Astrocyte (in vitro differentiated cells and primary cell): ENCODE results near the gene ADARB2. TPM values are rescaled to one million over a fixed set of nuclear protein-coding genes. Genes with fewer than 3 reads are reported as not detected.
A peak's percentile ranks its signal among the peaks of the same experiment; 100 is the strongest.

ENCODE experiments used
- DNase-seq: peaks from one replicate; pipeline ENCODE4 v3.0.0-alpha.2; 2010; ENCODE audit warnings: low read depth
- FAIRE-seq: peaks from 2 replicates; lab custom pipeline; 2011; peaks lifted over from hg19 to GRCh38; lab: Jason Lieb, UNC
- H2AFZ ChIP-seq: 2 replicates; pipeline ENCODE4 v1.6.0; 2012; ENCODE audit warnings: low read depth, low read length, inconsistent platforms
- H3K27ac ChIP-seq: 2 replicates; pipeline ENCODE4 v1.5.1; 2011; ENCODE audit warnings: low read depth, low read length, inconsistent platforms
- H3K27me3 ChIP-seq: 2 replicates; pipeline ENCODE4 v1.6.0; 2011; ENCODE audit warnings: low read length, inconsistent platforms; ENCODE audit not compliant: insufficient read depth
- H3K36me3 ChIP-seq: 2 replicates; pipeline ENCODE4 v1.5.1; 2011; ENCODE audit warnings: low read length, inconsistent platforms; ENCODE audit not compliant: insufficient read depth
- H3K4me1 ChIP-seq: 2 replicates; pipeline ENCODE4 v1.5.1; 2011; ENCODE audit warnings: low read length, inconsistent platforms; ENCODE audit not compliant: insufficient read depth
- H3K4me2 ChIP-seq: 2 replicates; pipeline ENCODE4 v1.6.0; 2012; ENCODE audit warnings: low read length, inconsistent platforms
- H3K4me3 ChIP-seq: 2 replicates; pipeline ENCODE4 v1.5.1; 2011; ENCODE audit warnings: low read depth, mild to moderate bottlenecking, low read length, inconsistent platforms; ENCODE audit not compliant: insufficient read depth
- H3K79me2 ChIP-seq: 2 replicates; pipeline ENCODE4 v1.6.0; 2012; ENCODE audit warnings: mild to moderate bottlenecking, low read length, inconsistent platforms; ENCODE audit not compliant: insufficient read depth
- H3K9ac ChIP-seq: 2 replicates; pipeline ENCODE4 v1.6.0; 2012; ENCODE audit warnings: mild to moderate bottlenecking, low read length, inconsistent platforms
- H3K9me3 ChIP-seq: 2 replicates; pipeline ENCODE4 v1.5.1; 2012; ENCODE audit warnings: low read depth, mild to moderate bottlenecking, low read length, inconsistent platforms; ENCODE audit not compliant: insufficient read depth
- H4K20me1 ChIP-seq: 2 replicates; pipeline ENCODE4 v1.6.0; 2012; ENCODE audit warnings: low read length, inconsistent platforms; ENCODE audit not compliant: insufficient read depth
- H3K27ac Mint-ChIP-seq: one replicate; pipeline ENCODE4 v1.8.0; 2021; ENCODE audit warnings: mild to moderate bottlenecking, mixed read lengths; ENCODE audit not compliant: unreplicated experiment
- H3K27me3 Mint-ChIP-seq: one replicate; pipeline ENCODE4 v1.8.0; 2021; ENCODE audit warnings: low read depth, mixed read lengths; ENCODE audit not compliant: unreplicated experiment
- H3K36me3 Mint-ChIP-seq: one replicate; pipeline ENCODE4 v1.8.0; 2021; ENCODE audit warnings: low read depth, mixed read lengths; ENCODE audit not compliant: unreplicated experiment
- H3K4me1 Mint-ChIP-seq: one replicate; pipeline ENCODE4 v1.8.0; 2021; ENCODE audit warnings: low read depth, mixed read lengths; ENCODE audit not compliant: unreplicated experiment
- H3K4me3 Mint-ChIP-seq: one replicate; pipeline ENCODE4 v1.8.0; 2021; ENCODE audit warnings: mild to moderate bottlenecking, moderate library complexity, mixed read lengths; ENCODE audit not compliant: unreplicated experiment
- H3K9me3 Mint-ChIP-seq: one replicate; pipeline ENCODE4 v1.8.0; 2021; ENCODE audit warnings: mild to moderate bottlenecking, mixed read lengths; ENCODE audit not compliant: unreplicated experiment
- CTCF ChIP-seq: IDR thresholded peaks from 2 replicates; pipeline ENCODE4 v1.5.1; 2011; ENCODE audit warnings: low read depth, mild to moderate bottlenecking, inconsistent platforms, low read length, moderate library complexity; ENCODE audit not compliant: insufficient read depth
- EZH2 ChIP-seq: IDR thresholded peaks from 2 replicates; pipeline ENCODE4 v1.6.1; 2012; ENCODE audit warnings: mild to moderate bottlenecking, low read length, inconsistent platforms; ENCODE audit not compliant: insufficient read depth
- total RNA-seq: library from RNA; stranded (reverse); gene quantifications from 2 replicates; pipeline ENCODE4 v1.2.1, GENCODE V29; 2021

The ADARB2 gene
- total RNA-seq, 1 donor from 2014 or later, result 0.18 TPM

- H3K36me3 ChIP-seq, result no peaks in the 10 kb centered on the region
- H4K20me1 ChIP-seq, result no peaks in the 10 kb centered on the region
- H3K9me3 ChIP-seq, result peaks cover 8% of the 10 kb centered on the region
- no peak overlapping the region for H3K4me2 ChIP-seq
- no peaks in the 10 kb centered on the region for H3K79me2 ChIP-seq
- no peak overlapping the region for H3K4me3 Mint-ChIP-seq
- H2AFZ ChIP-seq, result no peak overlapping the region
- no peak overlapping the region for H3K27ac Mint-ChIP-seq
- no peak overlapping the region for H3K9ac ChIP-seq
- H3K9me3 Mint-ChIP-seq, result peaks cover 8% of the 10 kb centered on the region
- no peak overlapping the region for H3K27ac ChIP-seq
- no peak for DNase-seq
- H3K27me3 Mint-ChIP-seq, result peaks cover 43% of the 10 kb centered on the region
- H3K4me1 ChIP-seq, result no peaks in the 10 kb centered on the region
- H3K4me3 ChIP-seq, result no peak overlapping the region
- no peaks in the 10 kb centered on the region for H3K27me3 ChIP-seq
- no peak for FAIRE-seq
- TF ChIP-seq CTCF (no peak), EZH2 (no peak)
- no peaks in the 10 kb centered on the region for H3K36me3 Mint-ChIP-seq
- H3K4me1 Mint-ChIP-seq, result peaks cover 2% of the 10 kb centered on the region
Observed at GRCh38 chr10:1552406-1552805, 184.9 kb downstream of the ADARB2 start.

GRCh38 chr10:1551636-1552338, 185.5 kb downstream of the ADARB2 start:
- no peaks in the 10 kb centered on the region for H3K27me3 ChIP-seq
- no peak overlapping the region for H3K4me2 ChIP-seq
- H3K4me1 ChIP-seq, result no peaks in the 10 kb centered on the region
- FAIRE-seq (no peak), DNase-seq (no peak)
- no peak overlapping the region for H3K4me3 Mint-ChIP-seq
- no peaks in the 10 kb centered on the region for H3K36me3 ChIP-seq
- no peak overlapping the region for H2AFZ ChIP-seq
- no peaks in the 10 kb centered on the region for H3K36me3 Mint-ChIP-seq
- peaks cover 8% of the 10 kb centered on the region for H3K9me3 ChIP-seq
- H3K4me1 Mint-ChIP-seq, result peaks cover 2% of the 10 kb centered on the region
- H4K20me1 ChIP-seq, result no peaks in the 10 kb centered on the region
- no peak overlapping the region for H3K27ac ChIP-seq
- H3K79me2 ChIP-seq, result no peaks in the 10 kb centered on the region
- H3K27ac Mint-ChIP-seq, result no peak overlapping the region
- no peak overlapping the region for H3K9ac ChIP-seq
- TF ChIP-seq CTCF (no peak), EZH2 (no peak)
- H3K9me3 Mint-ChIP-seq, result peaks cover 8% of the 10 kb centered on the region
- H3K4me3 ChIP-seq, result no peak overlapping the region
- peaks cover 39% of the 10 kb centered on the region for H3K27me3 Mint-ChIP-seq

- Histone ChIP-seq H3K79me2 (no peaks in the 10 kb centered on the region), H3K9me3 (peaks cover 8% of the 10 kb centered on the region), H2AFZ (no peak overlapping the region), H3K4me1 (no peaks in the 10 kb centered on the region), H3K9ac (no peak overlapping the region), H3K4me2 (no peak overlapping the region), H3K36me3 (no peaks in the 10 kb centered on the region), H3K4me3 (no peak overlapping the region), H3K27me3 (no peaks in the 10 kb centered on the region), H3K27ac (no peak overlapping the region), H4K20me1 (no peaks in the 10 kb centered on the region)
- peaks cover 43% of the 10 kb centered on the region for H3K27me3 Mint-ChIP-seq
- no peak for FAIRE-seq
- H3K4me3 Mint-ChIP-seq, result no peak overlapping the region
- peak overlapping the region; percentile 28 for H3K27ac Mint-ChIP-seq
- peaks cover 2% of the 10 kb centered on the region for H3K4me1 Mint-ChIP-seq
- H3K9me3 Mint-ChIP-seq, result peaks cover 12% of the 10 kb centered on the region
- no peaks in the 10 kb centered on the region for H3K36me3 Mint-ChIP-seq
- TF ChIP-seq EZH2 (no peak), CTCF (no peak)
- no peak for DNase-seq
Observed at GRCh38 chr10:1550616-1551015, 186.7 kb downstream of the ADARB2 start.
